HG02885 (cell line): ENCODE results near the gene CANT1.

Source experiments
- ATAC-seq: cut with Tn5 transposase; IDR thresholded peaks from one replicate; pipeline ENCODE4 v1.9.1; 2021; ENCODE audit warnings: mild to moderate bottlenecking; ENCODE audit not compliant: unreplicated experiment, poor library complexity

The CANT1 gene

GRCh38 chr17:79009397-79010303, at the start of gene CANT1:
Gene CANT1, minus strand, starts transcription at chr17:79009764. Its CDS starts 12,142 bp downstream, at chr17:78997622.
- peak; percentile 93 for ATAC-seq

- no peak for ATAC-seq
Observed at GRCh38 chr17:79057737-79058385, 48.3 kb upstream of the CANT1 start.

- ATAC-seq = no peak
Observed at GRCh38 chr17:79055197-79055596, 45.6 kb upstream of the CANT1 start.

GRCh38 chr17:79054200-79054960, 44.8 kb upstream of the CANT1 start:
- no peak for ATAC-seq

- no peak for ATAC-seq
Observed at GRCh38 chr17:79053251-79053925, 43.8 kb upstream of the CANT1 start.

- ATAC-seq = no peak
Observed at GRCh38 chr17:79052131-79052530, 42.6 kb upstream of the CANT1 start.

- no peak for ATAC-seq
Observed at GRCh38 chr17:79051306-79051705, 41.7 kb upstream of the CANT1 start.

- no peak for ATAC-seq
Observed at GRCh38 chr17:79050551-79050950, 41.0 kb upstream of the CANT1 start.

GRCh38 chr17:79049821-79050220, 40.3 kb upstream of the CANT1 start:
- ATAC-seq = no peak

- no peak for ATAC-seq
Observed at GRCh38 chr17:79048826-79049755, 39.5 kb upstream of the CANT1 start.

- ATAC-seq = no peak
Observed at GRCh38 chr17:79047923-79048825, 38.6 kb upstream of the CANT1 start.

- no peak for ATAC-seq
Observed at GRCh38 chr17:79047291-79047920, 37.8 kb upstream of the CANT1 start.

- ATAC-seq = no peak
Observed at GRCh38 chr17:79046916-79047280, 37.3 kb upstream of the CANT1 start.

GRCh38 chr17:79046197-79046915, 36.8 kb upstream of the CANT1 start:
- no peak for ATAC-seq

- no peak for ATAC-seq
Observed at GRCh38 chr17:79045842-79046196, 36.3 kb upstream of the CANT1 start.

- no peak for ATAC-seq
Observed at GRCh38 chr17:79045001-79045729, 35.6 kb upstream of the CANT1 start.

- ATAC-seq = no peak
Observed at GRCh38 chr17:79044462-79044861, 34.9 kb upstream of the CANT1 start.
